ENCODE measurements around the gene TAPBP.

Gene TAPBP

GRCh38 chr6:33251395-33252012 lies 62.4 kb downstream of the TAPBP start:
- H3K9ac ChIP-seq: peak overlapping the region in 4 of 11 experiments; percentile 11 to 92 (median 52); a peak in 3 of 22 replicates
- H3K4me1 ChIP-seq: peaks cover 20 to 52% (median 32%) of the 10 kb centered on the region in 10 experiments
- no peak for TF ChIP-seq Cebpa-rat (IDR thresholded peaks at IDR 0.05)
- 0 out of 20 replicates have a peak overlapping the region, but pooled peaks of 1 of the 10 experiments have one; percentile 58 for H3K4me3 ChIP-seq
- H3K36me3 ChIP-seq: peaks cover 14 to 60% (median 31%) of the 10 kb centered on the region in 11 experiments; a peak in 19 of 22 replicates
- H3K27me3 ChIP-seq: no peaks in the 10 kb centered on the region
- H3K4me2 ChIP-seq: peak overlapping the region in 7 of 11 experiments; percentile 21 to 100 (median 99); a peak in 9 of 22 replicates
- H3K9me3 ChIP-seq (replicated peaks in 1 of 11): no peaks in the 10 kb centered on the region
- no peaks in the 10 kb centered on the region for H4K20me1 ChIP-seq
- peak overlapping the region in 1 of 11 experiments; percentile 15; a peak in 2 of 22 replicates for H3K27ac ChIP-seq

GRCh38 chr6:33250731-33251130 lies 63.1 kb downstream of the TAPBP start:
- Histone ChIP-seq H4K20me1 (no peaks in the 10 kb centered on the region), H3K27me3 (no peaks in the 10 kb centered on the region), H3K4me2 (peak overlapping the region; percentile 90 to 100 (median 99)), H3K4me3 (peak overlapping the region in 6 of 10 experiments; percentile 58 to 76 (median 69); a peak in 8 of 20 replicates), H3K4me1 (peaks cover 20 to 52% (median 32%) of the 10 kb centered on the region in 10 experiments), H3K9ac (peak overlapping the region; percentile 6 to 92 (median 90); a peak in 18 of 22 replicates), H3K36me3 (peaks cover 8 to 55% (median 29%) of the 10 kb centered on the region in 11 experiments; a peak in 19 of 22 replicates), H3K27ac (peak overlapping the region in 9 of 11 experiments; percentile 19 to 96 (median 91); a peak in 10 of 22 replicates), H3K9me3 (replicated peaks in 1 of 11) (no peaks in the 10 kb centered on the region)
- TF ChIP-seq Cebpa-rat (IDR thresholded peaks at IDR 0.05): no peak

- Histone ChIP-seq H3K9me3 (replicated peaks in 1 of 11) (no peaks in the 10 kb centered on the region), H3K9ac (peak overlapping the region; percentile 86 to 92 (median 90)), H3K4me2 (peak overlapping the region; percentile 90 to 100 (median 99)), H3K4me1 (peaks cover 20 to 52% (median 32%) of the 10 kb centered on the region in 10 experiments), H3K36me3 (peaks cover under 1 to 48% (median 24%) of the 10 kb centered on the region in 11 experiments; a peak in 19 of 22 replicates), H3K27ac (peak overlapping the region; percentile 84 to 96 (median 91)), H4K20me1 (no peaks in the 10 kb centered on the region), H3K4me3 (peak overlapping the region; percentile 58 to 76 (median 68)), H3K27me3 (no peaks in the 10 kb centered on the region)
- TF ChIP-seq Cebpa-rat (IDR thresholded peaks at IDR 0.05): no peak
Measured at GRCh38 chr6:33249732-33250630, 63.9 kb downstream of the TAPBP start.
